ENCODE results near the gene TRABD2A.

GRCh38 chr2:84846041-84846663 lies 34.7 kb downstream of the TRABD2A start:
- TF ChIP-seq EZH2 (IDR thresholded peaks at IDR 0.05) = no peak
- no peak for TF ChIP-seq POLR2AphosphoS5 (IDR thresholded peaks at IDR 0.05; ENCODE audit: borderline replicate concordance, low read depth, low read length)
